T-helper 9 cell (primary cell): ENCODE results near the gene ESPN.
"Not testable (repeated sequence)": the region's sequence is repeated elsewhere in the genome, so short reads cannot be mapped to it uniquely, and the experiment has no call there.

Source experiments
- DNase-seq: peaks from one replicate; pipeline ENCODE4 v3.0.0-alpha.2; 2020

The ESPN gene

GRCh38 chr1:6448749-6449631 lies 24.4 kb downstream of the ESPN start:
- DNase-seq = peak; percentile 43

- no peak for DNase-seq
Measured at GRCh38 chr1:6450005-6450450, 25.5 kb downstream of the ESPN start.

- not testable (repeated sequence) for DNase-seq
Measured at GRCh38 chr1:6450486-6450885, 25.9 kb downstream of the ESPN start.

GRCh38 chr1:6450943-6451373 lies 26.4 kb downstream of the ESPN start:
- DNase-seq = no peak

- not testable (repeated sequence) for DNase-seq
Measured at GRCh38 chr1:6453895-6454855, 29.6 kb downstream of the ESPN start.

- peak; percentile 39 for DNase-seq
Measured at GRCh38 chr1:6454856-6455751, 30.5 kb downstream of the ESPN start.

GRCh38 chr1:6455752-6456520 lies 31.4 kb downstream of the ESPN start:
- DNase-seq = not testable (repeated sequence)

- no peak for DNase-seq
Measured at GRCh38 chr1:6456800-6457466, 32.4 kb downstream of the ESPN start.

- peak; percentile 66 for DNase-seq
Measured at GRCh38 chr1:6459850-6460265, 35.3 kb downstream of the ESPN start.

- DNase-seq = peak; percentile 96
Measured at GRCh38 chr1:6460301-6461050, 35.9 kb downstream of the ESPN start.

GRCh38 chr1:6461051-6461530 lies 36.5 kb downstream of the ESPN start:
- DNase-seq = no peak

GRCh38 chr1:6461538-6462411 lies 37.2 kb downstream of the ESPN start:
- DNase-seq = no peak

GRCh38 chr1:6462412-6463119 lies 38.0 kb downstream of the ESPN start:
- no peak for DNase-seq

- no peak for DNase-seq
Measured at GRCh38 chr1:6463120-6463412, 38.5 kb downstream of the ESPN start.

GRCh38 chr1:6464514-6464836 lies 39.9 kb downstream of the ESPN start:
- peak; percentile 42 for DNase-seq

GRCh38 chr1:6464915-6465314 lies 40.3 kb downstream of the ESPN start:
- DNase-seq = no peak

- peak; percentile 45 for DNase-seq
Measured at GRCh38 chr1:6465461-6466005, 41.0 kb downstream of the ESPN start.

- peak; percentile 68 for DNase-seq
Measured at GRCh38 chr1:6466023-6466422, 41.4 kb downstream of the ESPN start, which contains the start of gene TNFRSF25. TNFRSF25 (minus strand) TSS chr1:6466173; CDS start chr1:6466107, 66 bp downstream.
